Measurements from ENCODE around the gene APC2. TPM values are rescaled to one million over a fixed set of nuclear protein-coding genes. Genes with fewer than 3 reads are reported as not detected.

Gene APC2
- total RNA-seq, 2 experiments from 2014 or later = 0.07 to 0.15 TPM

GRCh38 chr19:1445932-1446712, 3.8 kb upstream of the APC2 start:
- Mint-ChIP-seq H3K4me1 (ENCODE audit: low read depth) (peaks cover 26% of the 10 kb centered on the region), H3K27ac (no peak overlapping the region), H3K36me3 (peaks cover 17% of the 10 kb centered on the region), H3K27me3 (peaks cover 29% of the 10 kb centered on the region), H3K4me3 (no peak overlapping the region), H3K9me3 (no peaks in the 10 kb centered on the region)
- ChIA-PET POLR2A (no interaction called here), CTCF (interaction anchor here (0.8 to 2.9 kb wide), 11 partner anchors 8 to 202 kb away, joined by 3 to 20 read pairs (median 5); no protein-coding TSS in a partner anchor)
- intact Hi-C loops (cut with micrococcal nuclease) = loop anchor here (5.0 kb wide), 1 partner anchor 66 kb away; the partner anchor contains the start of gene ADAMTSL5
- DNase-seq = no peak

- intact Hi-C loops (cut with micrococcal nuclease) = loop anchor here (5.0 kb wide), 1 partner anchor 65 kb away; the partner anchor contains the start of gene ADAMTSL5
- peaks cover 9% of the 10 kb centered on the region for H3K36me3 Mint-ChIP-seq
- H3K27me3 Mint-ChIP-seq = peaks cover 35% of the 10 kb centered on the region
- ChIA-PET CTCF (interaction anchor here (0.8 kb wide), 1 partner anchor 19 kb away, joined by 4 read pairs; no protein-coding TSS in a partner anchor), POLR2A (interaction anchor here (0.8 kb wide), 1 partner anchor 178 kb away, joined by 3 read pairs; the partner anchor contains the start of gene CIRBP)
- no peak overlapping the region for H3K27ac Mint-ChIP-seq
- H3K4me3 Mint-ChIP-seq = peak overlapping the region; percentile 5
- no peaks in the 10 kb centered on the region for H3K9me3 Mint-ChIP-seq
- no peak for DNase-seq
- peaks cover 20% of the 10 kb centered on the region for H3K4me1 Mint-ChIP-seq (ENCODE audit: low read depth)
These were observed 3.0 kb upstream of the APC2 start for GRCh38 chr19:1446713-1447481.

GRCh38 chr19:1447504-1447903, 2.4 kb upstream of the APC2 start:
- no peak for DNase-seq
- H3K36me3 Mint-ChIP-seq = peaks cover 3% of the 10 kb centered on the region
- no peak overlapping the region for H3K27ac Mint-ChIP-seq
- ChIA-PET POLR2A (interaction anchor here (0.8 kb wide), 1 partner anchor 178 kb away, joined by 3 read pairs; the partner anchor contains the start of gene CIRBP), CTCF (interaction anchor here (1.3 kb wide), 1 partner anchor 18 kb away, joined by 5 read pairs; no protein-coding TSS in a partner anchor)
- peaks cover 39% of the 10 kb centered on the region for H3K27me3 Mint-ChIP-seq
- peak overlapping the region; percentile 5 for H3K4me3 Mint-ChIP-seq
- intact Hi-C loops (cut with micrococcal nuclease) = loop anchor here (5.0 kb wide), 1 partner anchor 65 kb away; the partner anchor contains the start of gene ADAMTSL5
- H3K9me3 Mint-ChIP-seq = no peaks in the 10 kb centered on the region
- H3K4me1 Mint-ChIP-seq (ENCODE audit: low read depth) = peaks cover 15% of the 10 kb centered on the region

GRCh38 chr19:1447944-1448343, 2.0 kb upstream of the APC2 start:
- Mint-ChIP-seq H3K36me3 (no peaks in the 10 kb centered on the region), H3K4me1 (ENCODE audit: low read depth) (peaks cover 15% of the 10 kb centered on the region), H3K4me3 (no peak overlapping the region), H3K9me3 (no peaks in the 10 kb centered on the region), H3K27ac (peak overlapping the region; percentile 9), H3K27me3 (peaks cover 44% of the 10 kb centered on the region)
- intact Hi-C loops (cut with micrococcal nuclease) = loop anchor here (5.0 kb wide), 1 partner anchor 64 kb away; the partner anchor contains the start of gene ADAMTSL5
- no peak for DNase-seq
- ChIA-PET CTCF (interaction anchor here (1.3 kb wide), 1 partner anchor 18 kb away, joined by 5 read pairs; no protein-coding TSS in a partner anchor), POLR2A (no interaction called here)

GRCh38 chr19:1450735-1451731, 1.1 kb downstream of the APC2 start:
- no peak for DNase-seq
- POLR2A ChIA-PET = no interaction called here
- Mint-ChIP-seq H3K27ac (no peak overlapping the region), H3K4me3 (no peak overlapping the region), H3K4me1 (ENCODE audit: low read depth) (peaks cover 21% of the 10 kb centered on the region), H3K36me3 (no peaks in the 10 kb centered on the region), H3K9me3 (no peaks in the 10 kb centered on the region), H3K27me3 (peaks cover 59% of the 10 kb centered on the region)
- CTCF ChIA-PET = no interaction called here
- intact Hi-C loops (cut with micrococcal nuclease) = loop anchor here (10.0 kb wide), 1 partner anchor 314 kb away; no protein-coding TSS in a partner anchor

- Mint-ChIP-seq H3K9me3 (no peaks in the 10 kb centered on the region), H3K36me3 (no peaks in the 10 kb centered on the region), H3K4me1 (ENCODE audit: low read depth) (peaks cover 21% of the 10 kb centered on the region), H3K27me3 (peaks cover 61% of the 10 kb centered on the region), H3K4me3 (no peak overlapping the region), H3K27ac (no peak overlapping the region)
- ChIA-PET CTCF (no interaction called here), POLR2A (no interaction called here)
- no peak for DNase-seq
- intact Hi-C loops (cut with micrococcal nuclease) = loop anchor here (10.0 kb wide), 1 partner anchor 313 kb away; no protein-coding TSS in a partner anchor
These were observed 2.2 kb downstream of the APC2 start for GRCh38 chr19:1451916-1452801.

- Mint-ChIP-seq H3K4me3 (no peak overlapping the region), H3K36me3 (no peaks in the 10 kb centered on the region), H3K4me1 (ENCODE audit: low read depth) (peaks cover 21% of the 10 kb centered on the region), H3K27ac (no peak overlapping the region), H3K9me3 (no peaks in the 10 kb centered on the region), H3K27me3 (peaks cover 60% of the 10 kb centered on the region)
- POLR2A ChIA-PET = no interaction called here
- CTCF ChIA-PET = interaction anchor here (2.4 kb wide), 1 partner anchor 13 kb away, joined by 14 read pairs; no protein-coding TSS in a partner anchor
- no peak for DNase-seq
- intact Hi-C loops (cut with micrococcal nuclease) = loop anchor here (10.0 kb wide), 1 partner anchor 312 kb away; no protein-coding TSS in a partner anchor
These were observed 3.0 kb downstream of the APC2 start for GRCh38 chr19:1452802-1453524.

GRCh38 chr19:1453525-1454364, 3.8 kb downstream of the APC2 start:
- ChIA-PET POLR2A (no interaction called here), CTCF (interaction anchor here (0.7 to 2.4 kb wide), 3 partner anchors 8 to 18 kb away, joined by 3 to 14 read pairs (median 3); no protein-coding TSS in a partner anchor)
- Mint-ChIP-seq H3K36me3 (no peaks in the 10 kb centered on the region), H3K4me3 (no peak overlapping the region), H3K27me3 (peaks cover 60% of the 10 kb centered on the region), H3K9me3 (no peaks in the 10 kb centered on the region), H3K4me1 (ENCODE audit: low read depth) (peaks cover 24% of the 10 kb centered on the region), H3K27ac (no peak overlapping the region)
- DNase-seq = no peak
- intact Hi-C loops (cut with micrococcal nuclease) = loop anchor here (10.0 kb wide), 1 partner anchor 311 kb away; no protein-coding TSS in a partner anchor

- H3K27me3 Mint-ChIP-seq = peaks cover 57% of the 10 kb centered on the region
- intact Hi-C loops (cut with micrococcal nuclease) = loop anchor here (5.0 to 10.0 kb wide), 2 partner anchors 37 to 310 kb away; partner anchors contain the start of genes PCSK4 and REEP6
- H3K9me3 Mint-ChIP-seq = no peaks in the 10 kb centered on the region
- H3K36me3 Mint-ChIP-seq = no peaks in the 10 kb centered on the region
- no peak overlapping the region for H3K4me3 Mint-ChIP-seq
- DNase-seq = no peak
- no peak overlapping the region for H3K27ac Mint-ChIP-seq
- POLR2A ChIA-PET = interaction anchor here (1.7 kb wide), 1 partner anchor 17 kb away, joined by 7 read pairs; no protein-coding TSS in a partner anchor
- CTCF ChIA-PET = interaction anchor here (0.6 to 2.4 kb wide), 4 partner anchors 10 to 556 kb away, joined by 3 to 14 read pairs (median 5); no protein-coding TSS in a partner anchor
- H3K4me1 Mint-ChIP-seq (ENCODE audit: low read depth) = peaks cover 25% of the 10 kb centered on the region
These were observed 5.0 kb downstream of the APC2 start for GRCh38 chr19:1455002-1455335.
